OCI-LY1 (cell line): ENCODE measurements around the gene CRNN.

Experiments used
- CTCF ChIP-seq: fragments of 200-600 bp; sonication (generic), shearing (Covaris generic); IDR thresholded peaks from 2 replicates; pipeline ENCODE4 v1.5.1; 2017; ENCODE audit warnings: mild to moderate bottlenecking, antibody characterized with exemption, low read length, moderate library complexity, mixed read lengths
- EZH2 ChIP-seq: fragments of 200-600 bp; sonication (generic), shearing (Covaris generic); IDR thresholded peaks from 2 replicates; pipeline ENCODE4 v1.8.0; 2017; ENCODE audit warnings: borderline replicate concordance, mixed run types, mild to moderate bottlenecking, antibody characterized with exemption, low read length, moderate library complexity, mixed read lengths

DNA sequence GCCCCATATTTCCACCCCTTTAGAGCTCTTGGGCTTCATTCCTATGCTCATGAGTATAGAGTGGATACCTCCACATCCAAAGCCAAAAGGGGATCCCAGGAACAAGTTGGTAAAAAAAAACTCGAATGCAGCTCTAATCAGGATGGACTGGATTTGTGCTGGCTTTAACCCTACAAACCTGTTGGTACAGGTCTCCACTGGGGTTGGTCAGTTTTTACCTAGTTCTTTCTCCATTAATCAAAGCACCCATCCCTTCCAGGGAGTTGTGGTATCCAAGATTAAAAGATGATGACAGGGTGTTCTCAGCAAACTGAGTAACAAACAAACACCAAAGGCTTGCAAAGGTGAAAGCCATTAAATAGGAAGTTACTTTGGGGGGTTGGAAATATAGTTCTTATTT lies 5.9 kb upstream of the CRNN start:
- no peak for TF ChIP-seq CTCF
- TF ChIP-seq EZH2 = no peak
